ENCODE results near the gene PLAC1. TPM values are rescaled to one million over a fixed set of nuclear protein-coding genes. Genes with fewer than 3 reads are reported as not detected.

The PLAC1 gene
- total RNA-seq, 1 donor from 2014 or later = not detected

- DNase-seq (ENCODE audit: low spot score, unreplicated experiment) = no peak
- Mint-ChIP-seq H3K27ac (no peak overlapping the region), H3K36me3 (ENCODE audit: insufficient read depth) (peaks cover 2% of the 10 kb centered on the region), H3K4me1 (ENCODE audit: low read depth) (no peaks in the 10 kb centered on the region), H3K4me3 (ENCODE audit: low read depth) (no peak overlapping the region), H3K27me3 (no peaks in the 10 kb centered on the region), H3K9me3 (ENCODE audit: low read depth) (peaks cover 35% of the 10 kb centered on the region)
- TF ChIP-seq CTCF (IDR thresholded peaks at IDR 0.05; ENCODE audit: unreplicated experiment) = no peak
Observed at GRCh38 chrX:134599184-134599914, 58.9 kb downstream of the PLAC1 start.

GRCh38 chrX:134592303-134592702 is 66.0 kb downstream of the PLAC1 start:
- peaks cover 27% of the 10 kb centered on the region for H3K9me3 Mint-ChIP-seq (ENCODE audit: low read depth)
- no peak overlapping the region for H3K4me3 Mint-ChIP-seq (ENCODE audit: low read depth)
- H3K36me3 Mint-ChIP-seq (ENCODE audit: insufficient read depth) = no peaks in the 10 kb centered on the region
- no peak for DNase-seq (ENCODE audit: low spot score, unreplicated experiment)
- no peak overlapping the region for H3K27ac Mint-ChIP-seq
- no peaks in the 10 kb centered on the region for H3K4me1 Mint-ChIP-seq (ENCODE audit: low read depth)
- no peak for TF ChIP-seq CTCF (IDR thresholded peaks at IDR 0.05; ENCODE audit: unreplicated experiment)
- no peaks in the 10 kb centered on the region for H3K27me3 Mint-ChIP-seq

DNA sequence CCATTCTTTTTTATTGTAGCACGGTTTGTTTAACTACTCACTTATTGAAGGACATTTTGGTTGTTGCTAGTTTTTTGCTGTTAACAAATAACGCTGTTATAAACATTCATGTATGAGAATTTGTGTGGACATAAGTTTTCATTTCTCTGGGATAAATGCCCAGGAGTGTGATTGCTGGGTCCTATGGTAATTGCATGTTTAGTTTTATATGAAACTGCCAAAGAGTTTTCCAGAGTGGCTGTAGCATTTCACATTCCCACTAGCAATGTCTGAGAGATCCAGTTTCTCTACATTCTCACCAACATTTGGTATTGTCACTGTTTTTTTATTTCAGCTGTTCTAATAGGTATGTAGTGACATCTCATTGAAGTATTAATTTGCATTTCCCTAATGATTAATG is 66.8 kb downstream of the PLAC1 start:
- Mint-ChIP-seq H3K4me1 (ENCODE audit: low read depth) (no peaks in the 10 kb centered on the region), H3K27me3 (no peaks in the 10 kb centered on the region), H3K4me3 (ENCODE audit: low read depth) (no peak overlapping the region), H3K27ac (no peak overlapping the region), H3K9me3 (ENCODE audit: low read depth) (peaks cover 21% of the 10 kb centered on the region), H3K36me3 (ENCODE audit: insufficient read depth) (no peaks in the 10 kb centered on the region)
- no peak for DNase-seq (ENCODE audit: low spot score, unreplicated experiment)
- TF ChIP-seq CTCF (IDR thresholded peaks at IDR 0.05; ENCODE audit: unreplicated experiment) = no peak

DNA sequence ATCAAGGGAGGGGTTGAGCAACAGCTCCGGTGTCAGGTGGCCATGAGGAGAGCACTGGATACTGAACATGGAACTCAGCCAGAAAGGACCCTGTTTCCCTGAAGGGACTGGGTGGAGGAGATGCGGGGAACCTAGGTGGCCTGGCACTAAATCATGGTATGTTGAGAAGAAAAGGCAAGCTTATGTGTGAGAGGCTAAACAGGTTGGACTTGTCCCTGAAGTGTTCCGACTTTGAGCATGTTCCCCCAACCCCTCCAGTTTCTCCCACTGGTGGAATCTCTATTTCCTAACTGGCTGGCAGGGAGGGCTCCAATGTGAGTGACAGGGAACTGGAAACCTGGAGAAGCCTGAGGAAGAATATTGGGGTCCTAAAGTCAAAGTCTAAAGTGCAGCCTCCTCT is 69.5 kb downstream of the PLAC1 start:
- Mint-ChIP-seq H3K4me1 (ENCODE audit: low read depth) (peaks cover 3% of the 10 kb centered on the region), H3K27me3 (no peaks in the 10 kb centered on the region), H3K9me3 (ENCODE audit: low read depth) (peaks cover 11% of the 10 kb centered on the region), H3K27ac (no peak overlapping the region), H3K36me3 (ENCODE audit: insufficient read depth) (no peaks in the 10 kb centered on the region), H3K4me3 (ENCODE audit: low read depth) (no peak overlapping the region)
- TF ChIP-seq CTCF (IDR thresholded peaks at IDR 0.05; ENCODE audit: unreplicated experiment) = no peak
- DNase-seq (ENCODE audit: low spot score, unreplicated experiment) = no peak

- no peaks in the 10 kb centered on the region for H3K27me3 Mint-ChIP-seq
- H3K36me3 Mint-ChIP-seq (ENCODE audit: insufficient read depth) = no peaks in the 10 kb centered on the region
- H3K4me3 Mint-ChIP-seq (ENCODE audit: low read depth) = no peak overlapping the region
- peaks cover 4% of the 10 kb centered on the region for H3K4me1 Mint-ChIP-seq (ENCODE audit: low read depth)
- no peak for DNase-seq (ENCODE audit: low spot score, unreplicated experiment)
- peaks cover 14% of the 10 kb centered on the region for H3K9me3 Mint-ChIP-seq (ENCODE audit: low read depth)
- H3K27ac Mint-ChIP-seq = no peak overlapping the region
- no peak for TF ChIP-seq CTCF (IDR thresholded peaks at IDR 0.05; ENCODE audit: unreplicated experiment)
Observed at GRCh38 chrX:134580907-134581306, 77.4 kb downstream of the PLAC1 start.

Measured in progenitor cell of endocrine pancreas (in vitro differentiated cells).